GM10248 (cell line): Measurements from ENCODE around the gene PARVB.

Source experiments
- CTCF ChIA-PET: fragments of 300-600 bp; sonication (Branson Sonifier 250); formaldehyde crosslinking; extraction: SDS; loops from one replicate; lab custom pipeline; 2021; ENCODE audit warnings: antibody characterized with exemption; lab: Yijun Ruan, JAX
- POLR2A ChIA-PET: fragments of 350-650 bp; sonication (Branson Sonifier 250); formaldehyde crosslinking; extraction: SDS; loops from one replicate; lab custom pipeline; 2020; ENCODE audit warnings: antibody characterized with exemption; lab: Yijun Ruan, JAX
- DNase-seq: peaks from one replicate; pipeline ENCODE4 v3.0.0; 2012; ENCODE audit errors: extremely low spot score
- TF ChIP-seq, protein P1 (sequence below): IDR thresholded peaks from 2 replicates; pipeline ENCODE4 v1.5.1; 2012; ENCODE audit warnings: mild to moderate bottlenecking, low read depth; ENCODE audit errors: extremely low read depth, missing control alignments, control extremely low read depth

Gene PARVB

DNA sequence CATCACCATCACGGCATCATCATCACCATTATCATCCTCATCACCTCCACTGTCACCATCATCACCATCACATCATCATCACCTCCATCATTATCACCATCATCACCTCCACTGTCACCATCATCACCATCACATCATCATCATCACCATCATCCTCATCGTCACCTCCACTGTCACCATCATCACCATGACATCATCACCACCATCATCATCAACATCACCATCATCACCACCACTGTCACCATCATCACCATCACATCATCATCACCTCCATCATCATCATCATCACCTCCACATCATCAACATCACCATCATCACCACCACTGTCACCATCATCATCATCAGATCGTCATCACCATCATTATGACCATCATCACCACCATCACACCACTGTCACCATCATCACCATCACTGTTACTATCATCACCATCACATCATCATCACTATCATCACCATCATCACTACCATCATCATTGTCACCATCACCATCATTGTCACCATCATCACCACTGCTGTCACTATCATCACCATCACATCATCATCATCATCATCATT is 189.5 kb downstream of the PARVB start:
- CTCF ChIA-PET, result interaction anchor here (1.0 kb wide), 1 partner anchor 11 kb away, joined by 3 read pairs; no protein-coding TSS in a partner anchor
- TF ChIP-seq, protein P1, sequence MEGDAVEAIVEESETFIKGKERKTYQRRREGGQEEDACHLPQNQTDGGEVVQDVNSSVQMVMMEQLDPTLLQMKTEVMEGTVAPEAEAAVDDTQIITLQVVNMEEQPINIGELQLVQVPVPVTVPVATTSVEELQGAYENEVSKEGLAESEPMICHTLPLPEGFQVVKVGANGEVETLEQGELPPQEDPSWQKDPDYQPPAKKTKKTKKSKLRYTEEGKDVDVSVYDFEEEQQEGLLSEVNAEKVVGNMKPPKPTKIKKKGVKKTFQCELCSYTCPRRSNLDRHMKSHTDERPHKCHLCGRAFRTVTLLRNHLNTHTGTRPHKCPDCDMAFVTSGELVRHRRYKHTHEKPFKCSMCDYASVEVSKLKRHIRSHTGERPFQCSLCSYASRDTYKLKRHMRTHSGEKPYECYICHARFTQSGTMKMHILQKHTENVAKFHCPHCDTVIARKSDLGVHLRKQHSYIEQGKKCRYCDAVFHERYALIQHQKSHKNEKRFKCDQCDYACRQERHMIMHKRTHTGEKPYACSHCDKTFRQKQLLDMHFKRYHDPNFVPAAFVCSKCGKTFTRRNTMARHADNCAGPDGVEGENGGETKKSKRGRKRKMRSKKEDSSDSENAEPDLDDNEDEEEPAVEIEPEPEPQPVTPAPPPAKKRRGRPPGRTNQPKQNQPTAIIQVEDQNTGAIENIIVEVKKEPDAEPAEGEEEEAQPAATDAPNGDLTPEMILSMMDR, result no peak
- DNase-seq, result no peak
- POLR2A ChIA-PET, result no interaction called here

DNA sequence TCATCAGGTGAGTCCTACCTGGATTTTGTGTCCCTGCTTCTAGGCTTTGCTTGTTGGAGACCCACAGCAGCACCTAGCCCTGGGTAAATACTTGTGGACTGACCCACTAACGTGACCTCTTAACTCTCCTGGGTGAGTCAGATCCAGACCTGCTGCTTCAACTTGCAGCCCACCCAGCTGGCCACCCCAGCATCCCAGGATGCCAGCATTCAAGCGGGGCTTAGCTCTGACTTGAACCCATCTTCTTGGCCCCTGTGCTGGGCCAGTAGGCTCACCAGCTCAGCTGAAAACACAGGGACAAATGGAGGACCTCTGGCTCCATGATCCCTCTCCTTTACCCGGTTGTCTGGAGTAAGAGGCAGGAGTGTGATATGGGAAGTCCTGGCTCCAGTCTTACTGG is 190.1 kb downstream of the PARVB start:
- DNase-seq, result peak; percentile 5
- ChIA-PET CTCF (interaction anchor here (0.7 to 1.0 kb wide), 2 partner anchors 9 to 12 kb away, joined by 3 read pairs; no protein-coding TSS in a partner anchor), POLR2A (no interaction called here)
- TF ChIP-seq, protein P1, result no peak

DNA sequence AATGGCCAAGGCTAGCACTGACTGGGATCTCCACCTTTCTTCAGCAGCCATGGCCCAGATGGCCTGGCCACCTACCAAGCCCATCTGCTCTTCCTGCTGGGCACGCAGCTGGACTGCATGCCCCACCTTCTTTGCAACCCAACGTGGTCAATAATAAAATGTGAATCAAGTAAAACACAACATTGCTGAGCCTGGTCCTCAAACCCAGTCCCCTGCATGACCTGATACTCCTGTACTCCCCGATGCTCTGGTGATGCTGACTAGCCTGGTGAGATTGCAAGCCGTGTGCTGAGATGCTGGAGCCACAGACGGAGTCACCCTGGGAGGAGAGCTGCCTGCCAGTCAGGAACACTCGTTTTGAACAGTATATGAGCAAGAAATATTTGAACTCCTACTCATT is 190.7 kb downstream of the PARVB start:
- DNase-seq, result no peak
- TF ChIP-seq, protein P1, result no peak
- POLR2A ChIA-PET, result no interaction called here
- CTCF ChIA-PET, result interaction anchor here (0.7 kb wide), 1 partner anchor 10 kb away, joined by 3 read pairs; no protein-coding TSS in a partner anchor

DNA sequence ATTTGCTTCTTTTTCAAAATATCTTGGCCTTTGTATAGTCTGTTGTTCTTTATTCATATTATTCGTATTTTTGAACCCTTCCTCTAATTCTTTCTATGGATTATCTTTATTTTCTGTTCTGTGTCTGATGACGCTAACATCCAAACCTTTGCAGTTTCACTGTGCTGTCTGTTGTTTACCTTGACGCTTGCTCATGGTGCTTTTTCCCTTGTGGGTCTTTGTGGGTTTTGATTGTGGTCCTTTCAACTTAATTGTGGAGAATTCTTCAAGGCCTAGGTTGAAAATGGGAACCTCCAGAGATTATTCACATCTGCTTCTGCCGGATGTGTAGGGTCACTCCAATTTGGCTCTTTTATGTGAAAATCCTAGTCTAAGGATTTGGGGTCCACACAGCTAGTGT is 191.2 kb downstream of the PARVB start:
- POLR2A ChIA-PET, result no interaction called here

DNA sequence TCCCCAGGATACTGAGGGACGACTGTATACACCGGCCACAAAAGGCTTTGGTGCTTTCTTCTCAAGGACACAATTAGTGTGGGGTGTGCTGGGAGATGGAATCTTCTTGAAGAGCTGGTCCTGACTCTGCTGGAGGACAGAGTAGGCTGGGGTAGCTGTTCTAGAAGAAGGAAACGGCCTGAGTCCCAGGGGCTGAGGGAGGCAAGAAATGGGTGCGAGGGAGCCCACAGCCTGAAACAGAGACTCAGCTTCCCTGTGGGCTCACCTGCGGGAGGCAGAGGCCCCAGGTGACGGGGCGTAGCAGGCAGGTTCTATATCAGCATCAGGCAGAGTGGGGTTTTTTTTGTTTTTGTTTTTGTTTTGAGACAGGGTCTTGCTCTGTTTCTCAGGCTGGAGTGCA is 193.2 kb downstream of the PARVB start:
- POLR2A ChIA-PET, result no interaction called here
- TF ChIP-seq, protein P1, result no peak
- DNase-seq, result peak; percentile 12
- CTCF ChIA-PET, result no interaction called here

More for the DNA sequence above, 191.2 kb downstream of the PARVB start:
- CTCF ChIA-PET, result no interaction called here
- no peak for DNase-seq
- TF ChIP-seq, protein P1, result no peak

DNA sequence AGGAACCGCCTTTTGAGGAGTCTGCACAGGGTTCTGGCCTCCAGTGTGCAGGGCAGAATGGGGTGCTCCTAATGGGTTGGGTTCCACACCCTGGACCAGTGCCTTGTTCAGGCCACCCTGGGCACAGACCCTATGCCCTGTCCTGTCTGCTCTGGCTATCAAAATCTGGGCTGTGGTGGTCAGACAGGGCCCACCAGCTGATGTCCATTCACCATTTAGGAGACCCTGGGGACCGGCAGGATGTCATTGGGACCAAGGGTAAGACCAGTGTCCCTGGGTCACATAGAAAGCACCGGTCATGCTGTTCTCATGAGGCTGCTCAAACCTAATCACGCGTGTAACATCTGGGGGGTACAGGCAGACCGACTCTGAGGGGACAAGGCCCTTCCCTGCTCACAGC is 194.0 kb downstream of the PARVB start:
- TF ChIP-seq, protein P1, result no peak
- ChIA-PET POLR2A (no interaction called here), CTCF (interaction anchor here (1.6 kb wide), 1 partner anchor 14 kb away, joined by 4 read pairs; no protein-coding TSS in a partner anchor)
- DNase-seq, result peak; percentile 9
